Esophagus squamous epithelium (tissue), 5 donors: ENCODE data around the gene TMCC2. TPM values are rescaled to one million over a fixed set of nuclear protein-coding genes. Genes with fewer than 3 reads are reported as not detected.

Experiments
- DNase-seq: peaks from one replicate; lab custom pipeline; 2025; lab: John Stamatoyannopoulos, UW
- H3K27ac ChIP-seq, 4 donors: fragments of 200-600 bp; sonication (generic); one replicate each; pipeline ENCODE4 v1.5.1; 2016 to 2019; ENCODE audit warnings: mild to moderate bottlenecking in 1 of 4
- H3K27me3 ChIP-seq, 4 donors: fragments of 200-600 bp; sonication (generic); 1 replicate in 3 of 4; 2 replicates in 1 of 4; pipeline versions ENCODE4 v1.5.1 to v1.6.0; 2017 to 2021; ENCODE audit warnings: antibody characterized with exemption in 1 of 4
- H3K36me3 ChIP-seq, 3 donors: fragments of 200-600 bp; sonication (generic); one replicate each; pipeline ENCODE4 v1.5.1; 2016 to 2019
- H3K4me1 ChIP-seq, 3 donors: fragments of 200-600 bp; sonication (generic); one replicate each; pipeline ENCODE4 v1.5.1; 2017 to 2019
- H3K4me3 ChIP-seq, 4 donors: fragments of 200-600 bp; sonication (generic); 1 replicate in 3 of 4; 2 replicates in 1 of 4; pipeline ENCODE4 v1.5.1; 2016 to 2019; ENCODE audit warnings: mild to moderate bottlenecking in 2 of 4, moderate library complexity in 1 of 4
- H3K9me3 ChIP-seq, 3 donors: fragments of 200-600 bp; sonication (generic); one replicate each; pipeline ENCODE4 v1.5.1; 2016 to 2019
- CTCF ChIP-seq, 6 experiments: fragments of 450-650 bp in 4 of 6; fragments of 200-600 bp in 2 of 6; sonication (generic) in 2 of 6; IDR thresholded peaks; one replicate each; pipeline ENCODE4 v1.5.1; 2016 to 2019; ENCODE audit warnings: antibody characterized with exemption in 6 of 6, mild to moderate bottlenecking in 4 of 6, moderate library complexity in 4 of 6
- POLR2A ChIP-seq, 4 donors: fragments of 450-650 bp; IDR thresholded peaks; one replicate each; pipeline ENCODE4 v1.6.1; 2017; ENCODE audit warnings: antibody characterized with exemption in 4 of 4, mild to moderate bottlenecking in 4 of 4, moderate library complexity in 3 of 4
- WGBS, 2 donors: methylation state at CpG; one replicate each; pipeline ENCODE4 v1.1.5; 2018; 5-methylcytosine and 5-hydroxymethylcytosine counted together
- intact Hi-C: fragments of 100-400 bp; cut with DNase I; formaldehyde crosslinking; loops from one replicate; pipeline ENCODE4 v1.15.0; 2022
- total RNA-seq, 4 donors: library from RNA; depleted of rRNA; stranded (reverse); fragments of >200 nt; gene quantifications; one replicate each; pipeline ENCODE4 v1.1.0, GENCODE V29; 2016
- donor health status: DM: yes; HTN: yes; CAD: no.

The TMCC2 gene
- total RNA-seq, 4 donors from 2014 or later, result 0.76 to 1.9 (median 0.91) TPM

- TF ChIP-seq POLR2A (IDR thresholded peaks at IDR 0.05), result no peak
- no peak for TF ChIP-seq CTCF (IDR thresholded peaks at IDR 0.05)
- peaks cover 20 to 80% (median 30%) of the 10 kb centered on the region in 3 donors for H3K4me1 ChIP-seq
Observed at GRCh38 chr1:205271745-205272144, 44.0 kb downstream of the TMCC2 start.

DNA sequence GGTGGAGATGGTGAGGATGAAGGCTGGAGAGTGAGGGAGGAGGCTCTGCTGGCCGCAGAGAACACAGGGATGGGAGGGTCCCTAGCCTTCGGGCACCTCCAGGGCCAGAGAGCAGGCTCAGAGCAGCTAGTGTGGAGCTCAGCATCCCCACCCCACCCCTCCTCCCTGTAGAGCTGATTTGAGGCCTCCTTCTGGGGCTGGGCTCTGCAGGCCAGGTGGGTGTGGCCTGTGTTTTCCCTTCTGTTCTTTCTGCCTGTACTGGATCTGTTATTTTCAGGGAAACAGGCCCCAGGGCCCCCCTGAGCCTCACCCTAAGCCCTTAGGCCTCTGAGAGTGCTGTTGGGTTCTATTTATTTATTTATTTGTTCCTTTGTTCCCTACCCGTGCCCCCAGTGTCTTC is 44.8 kb downstream of the TMCC2 start:
- H3K4me3 ChIP-seq, result no peak overlapping the region
- H3K27ac ChIP-seq, result no peak overlapping the region
- intact Hi-C loops, result loop anchor here (2.0 kb wide), 1 partner anchor 52 kb away; no protein-coding TSS in a partner anchor
- H3K36me3 ChIP-seq, result no peaks in the 10 kb centered on the region
- peaks cover 21 to 78% (median 31%) of the 10 kb centered on the region in 3 donors for H3K4me1 ChIP-seq
- WGBS, 2 donors, result 82 to 90% methylated on average over 2 to 3 of the region's 3 CpGs
- no peaks in the 10 kb centered on the region for H3K9me3 ChIP-seq
- no peak for DNase-seq
- no peaks in the 10 kb centered on the region for H3K27me3 ChIP-seq
- TF ChIP-seq POLR2A (IDR thresholded peaks at IDR 0.05) (no peak), CTCF (IDR thresholded peaks at IDR 0.05) (no peak)

More at GRCh38 chr1:205271745-205272144, 44.0 kb downstream of the TMCC2 start:
- intact Hi-C loops, result loop anchor here (2.0 kb wide), 1 partner anchor 53 kb away; no protein-coding TSS in a partner anchor
- no peak for DNase-seq
- no peaks in the 10 kb centered on the region for H3K27me3 ChIP-seq
- no peak overlapping the region for H3K4me3 ChIP-seq
- WGBS, 2 donors, result 82 to 89% methylated on average over 9 to 15 of the region's 18 CpGs
- no peak overlapping the region for H3K27ac ChIP-seq
- no peaks in the 10 kb centered on the region for H3K9me3 ChIP-seq
- no peaks in the 10 kb centered on the region for H3K36me3 ChIP-seq

DNA sequence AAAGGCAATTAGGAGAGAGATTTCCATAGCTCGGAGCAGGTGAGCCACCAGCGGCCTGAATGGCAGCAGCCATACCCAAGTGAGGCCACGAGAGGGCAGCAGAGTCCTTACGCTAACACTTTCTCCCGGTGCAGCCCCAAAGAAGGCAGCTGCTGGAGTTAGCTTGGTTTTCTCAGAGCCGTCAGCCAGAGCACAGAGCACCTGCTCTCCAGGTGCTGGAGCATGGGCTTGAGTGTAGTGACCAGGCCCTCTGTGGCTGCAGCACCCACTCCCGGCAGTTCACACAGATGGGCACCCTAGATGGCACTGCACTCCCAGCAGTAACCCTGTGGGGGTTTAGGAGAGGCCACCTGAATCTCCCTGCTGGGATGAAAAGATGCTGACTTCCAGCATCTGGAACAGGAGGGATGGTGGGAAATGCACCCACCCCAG is 45.8 kb downstream of the TMCC2 start:
- 20% methylated on average over 2 of the region's 7 CpGs; no CpG with 5 or more reads in 1 of the 2 donors for WGBS, 2 donors
- no peak for DNase-seq
- no peaks in the 10 kb centered on the region for H3K9me3 ChIP-seq
- H3K36me3 ChIP-seq, result no peaks in the 10 kb centered on the region
- H3K27ac ChIP-seq, result no peak overlapping the region
- intact Hi-C loops, result loop anchor here (2.0 kb wide), 1 partner anchor 51 kb away; no protein-coding TSS in a partner anchor
- H3K27me3 ChIP-seq, result no peaks in the 10 kb centered on the region
- peak; percentile 98 to 99 (median 98) for TF ChIP-seq CTCF (IDR thresholded peaks at IDR 0.05)
- TF ChIP-seq POLR2A (IDR thresholded peaks at IDR 0.05), result no peak
- no peak overlapping the region for H3K4me3 ChIP-seq
- peaks cover 21 to 75% (median 26%) of the 10 kb centered on the region in 3 donors for H3K4me1 ChIP-seq

DNA sequence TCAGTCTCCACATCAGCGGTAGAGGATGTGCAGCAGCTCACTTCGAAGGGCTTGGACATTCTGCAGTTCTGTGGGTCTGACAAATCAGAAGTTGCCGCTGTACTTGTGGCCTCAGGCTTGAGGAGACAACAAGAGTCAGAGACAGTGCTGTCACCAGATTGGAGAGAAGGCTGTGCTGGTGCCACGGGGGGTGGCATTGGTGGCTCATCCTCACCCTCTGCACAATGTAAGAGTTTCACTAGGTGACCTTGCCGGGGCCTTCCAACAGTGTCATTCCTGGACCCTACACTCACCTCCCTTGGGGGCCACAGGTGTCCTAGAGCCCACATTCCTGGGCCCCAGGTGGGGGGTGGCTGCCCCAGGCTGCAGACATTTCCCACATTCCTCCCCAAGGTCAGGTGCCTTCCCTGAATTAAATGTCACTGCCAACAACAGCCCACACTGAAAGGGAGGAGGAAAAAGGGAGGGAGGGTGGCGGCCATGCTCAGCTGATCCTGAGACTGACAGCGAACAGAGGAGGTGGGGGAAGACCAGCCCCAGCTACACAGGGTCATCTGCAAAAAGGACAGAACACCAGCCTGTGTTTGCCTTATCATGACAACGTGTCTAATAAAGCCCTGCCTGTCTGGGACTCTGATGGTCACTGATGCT is 46.4 kb downstream of the TMCC2 start:
- no peak overlapping the region for H3K27ac ChIP-seq
- TF ChIP-seq CTCF (IDR thresholded peaks at IDR 0.05) (no peak), POLR2A (IDR thresholded peaks at IDR 0.05) (no peak)

GRCh38 chr1:205275133-205275532 is 47.4 kb downstream of the TMCC2 start:
- 20 to 72% methylated on average over 1 to 3 of the region's 3 CpGs for WGBS, 2 donors
- TF ChIP-seq CTCF (IDR thresholded peaks at IDR 0.05) (peak in 2 of 6 experiments; percentile 5 to 21), POLR2A (IDR thresholded peaks at IDR 0.05) (no peak)
- Histone ChIP-seq H3K36me3 (no peaks in the 10 kb centered on the region), H3K27ac (peak overlapping the region in 3 of 4 donors; percentile 66 to 68 (median 67)), H3K4me1 (peaks cover 21 to 82% (median 26%) of the 10 kb centered on the region in 3 donors), H3K27me3 (no peaks in the 10 kb centered on the region), H3K4me3 (no peak overlapping the region), H3K9me3 (no peaks in the 10 kb centered on the region)
- DNase-seq, result no peak
- intact Hi-C loops, result no loop called here

More for the DNA sequence above, 46.4 kb downstream of the TMCC2 start:
- WGBS, 2 donors, result 52 to 83% methylated on average over 3 to 4 of the region's 8 CpGs
- intact Hi-C loops, result no loop called here
- Histone ChIP-seq H3K9me3 (no peaks in the 10 kb centered on the region), H3K36me3 (no peaks in the 10 kb centered on the region), H3K4me1 (peaks cover 21 to 76% (median 26%) of the 10 kb centered on the region in 3 donors), H3K4me3 (no peak overlapping the region), H3K27me3 (no peaks in the 10 kb centered on the region)
- no peak for DNase-seq
